ENCODE results near the gene ECT2.
"Not testable (repeated sequence)": the region's sequence is repeated elsewhere in the genome, so short reads cannot be mapped to it uniquely, and the experiment has no call there.

ECT2 gene

DNA sequence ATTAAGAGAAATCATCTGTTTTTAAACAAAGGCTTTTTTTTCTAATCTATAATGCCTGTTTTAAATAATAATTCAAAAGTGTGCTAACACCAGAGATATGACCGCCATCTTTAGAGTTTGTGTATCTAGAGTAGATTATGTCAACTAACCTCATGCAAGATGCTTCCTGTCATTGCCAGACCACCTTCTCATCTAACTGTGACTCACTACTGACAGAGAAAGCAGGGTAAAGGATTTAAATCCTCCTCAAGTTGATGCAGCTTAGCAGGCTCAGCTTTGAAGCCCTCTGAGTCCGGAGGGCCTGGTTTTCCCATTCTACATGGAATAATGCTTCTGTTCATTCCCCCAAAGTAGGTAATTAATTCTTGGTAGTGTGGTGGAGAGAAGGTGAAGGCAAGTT, 108.5 kb downstream of the ECT2 start:
- DNase-seq, result no peak

DNA sequence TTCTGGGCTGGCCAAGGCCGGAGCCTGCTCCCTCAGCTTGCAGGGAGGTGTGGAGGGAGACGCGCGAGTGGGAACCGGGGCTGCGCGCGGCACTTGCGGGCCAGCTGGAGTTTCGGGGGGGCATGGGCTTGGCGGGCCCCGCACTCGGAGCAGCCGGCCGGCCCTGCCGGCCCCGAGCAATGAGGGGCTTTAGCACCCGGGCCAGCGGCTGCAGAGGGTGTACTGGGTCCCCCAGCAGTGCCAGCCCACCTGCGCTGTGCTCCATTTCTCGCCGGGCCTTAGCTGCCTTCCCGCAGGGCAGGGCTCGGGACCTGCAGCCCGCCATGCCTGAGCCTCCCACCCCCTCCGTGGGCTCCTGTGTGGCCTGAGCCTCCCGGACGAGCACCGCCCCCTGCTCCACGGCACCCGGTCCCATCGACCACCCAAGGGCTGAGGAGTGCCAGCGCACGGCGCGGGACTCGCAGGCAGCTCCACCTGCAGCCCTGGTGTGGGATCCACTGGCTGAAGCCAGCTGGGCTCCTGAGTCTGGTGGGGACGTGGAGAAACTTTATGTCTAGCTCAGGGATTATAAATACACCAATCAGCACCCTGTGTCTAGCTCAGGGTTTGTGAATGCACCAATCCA, 116.3 kb downstream of the ECT2 start:
- not testable (repeated sequence) for DNase-seq

DNA sequence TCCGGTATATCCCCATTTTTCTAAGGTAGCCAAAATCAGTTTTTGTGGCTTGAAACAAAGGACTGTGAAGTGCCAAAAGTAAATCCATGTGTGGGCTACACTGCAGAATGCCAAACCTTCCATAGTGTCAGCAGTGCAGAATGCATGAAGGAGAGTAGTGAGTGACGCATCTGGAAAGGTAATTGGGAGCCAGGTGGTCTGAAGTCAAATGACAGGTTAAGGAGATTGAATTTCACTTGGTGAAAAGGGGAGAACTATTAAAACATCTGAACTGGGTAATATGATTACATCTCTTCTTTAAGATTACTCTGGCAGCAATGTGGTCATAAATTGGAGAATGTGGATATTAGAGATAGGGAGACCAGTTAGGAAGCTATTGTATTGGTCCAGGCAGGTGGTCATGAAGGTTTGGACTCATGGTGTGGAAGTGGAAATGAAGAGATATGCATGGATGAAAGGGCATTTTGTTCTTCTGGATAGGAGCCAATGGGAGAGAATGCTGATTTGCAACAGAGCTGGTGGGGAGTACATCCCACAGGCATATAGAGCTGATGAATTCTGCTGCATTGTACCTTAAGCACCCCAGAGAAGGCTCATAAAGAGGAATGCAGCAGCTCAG, 118.2 kb downstream of the ECT2 start:
- DNase-seq, result no peak

DNA sequence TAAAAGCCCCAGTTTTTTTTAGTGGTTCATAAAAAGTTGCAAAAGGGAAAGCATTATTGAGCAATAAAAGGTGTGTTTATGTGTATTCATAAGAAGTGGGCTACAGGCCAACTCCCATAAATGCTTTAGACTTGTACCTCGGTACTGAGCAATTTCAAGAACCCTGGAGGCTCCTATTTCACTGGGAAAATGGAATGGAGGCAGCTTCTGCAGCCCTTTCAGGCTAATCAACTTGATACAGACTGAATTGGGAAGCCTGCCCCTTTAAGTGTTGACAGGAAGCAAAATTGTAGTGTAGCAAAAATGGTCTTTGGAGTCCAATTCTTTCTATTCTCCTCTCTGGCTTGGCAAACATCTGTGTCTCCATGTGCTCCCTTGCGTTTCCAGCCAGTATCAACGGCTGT, 118.8 kb downstream of the ECT2 start:
- no peak for DNase-seq

DNA sequence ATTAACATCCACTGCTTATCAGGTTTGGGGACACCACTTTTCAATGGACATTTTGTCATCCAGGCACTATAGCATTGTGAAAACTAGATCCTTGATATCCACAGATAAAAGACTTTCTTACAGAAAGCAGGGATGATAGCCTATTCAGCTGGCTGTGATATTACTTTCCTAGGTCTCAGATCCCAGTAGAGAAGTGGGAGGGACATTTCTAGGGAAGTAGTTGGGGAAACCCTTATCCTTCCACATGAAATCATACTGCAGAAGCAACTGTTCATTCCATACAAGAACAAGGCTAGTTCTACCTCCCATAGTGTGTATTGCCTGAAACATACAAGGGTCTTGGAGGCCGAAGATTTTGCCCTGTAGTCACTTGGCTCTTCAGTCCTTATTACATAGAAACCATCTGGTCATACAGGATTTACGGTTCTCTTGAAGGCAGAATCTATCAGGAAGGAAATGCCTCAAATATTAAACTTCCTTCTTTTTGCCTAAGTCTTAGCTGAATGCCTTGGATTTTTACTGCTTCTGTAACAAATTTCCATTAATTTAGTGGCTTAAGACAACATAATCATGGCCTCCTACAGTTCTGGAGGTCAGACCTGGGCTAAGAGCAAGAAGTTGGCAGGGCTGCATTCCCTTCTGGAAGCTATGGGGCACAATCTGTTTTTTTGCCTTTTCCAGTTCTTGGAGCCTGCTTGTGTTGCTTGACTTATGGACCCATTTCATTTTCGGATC, 119.4 kb downstream of the ECT2 start:
- no peak for DNase-seq

Data from right kidney (tissue), 1 donor.